Gastroesophageal sphincter (tissue), 3 donors: Measurements from ENCODE around the gene UGT1A10.
"Not testable (repeated sequence)": the region's sequence is repeated elsewhere in the genome, so short reads cannot be mapped to it uniquely, and the experiment has no call there.

Source experiments
- EP300 ChIP-seq: sonication (generic); formaldehyde crosslinking; IDR thresholded peaks from one replicate; pipeline ENCODE4 v1.6.1; 2017; ENCODE audit warnings: antibody characterized with exemption, mild to moderate bottlenecking
- POLR2A ChIP-seq, 2 donors: fragments of 450-650 bp; IDR thresholded peaks; one replicate each; pipeline ENCODE4 v1.6.1; 2017; ENCODE audit warnings: antibody characterized with exemption in 2 of 2, mild to moderate bottlenecking in 2 of 2, moderate library complexity in 1 of 2
- POLR2AphosphoS5 ChIP-seq: sonication (generic); formaldehyde crosslinking; IDR thresholded peaks from one replicate; pipeline ENCODE4 v1.6.1; 2017; ENCODE audit warnings: antibody characterized with exemption
- TF ChIP-seq, protein P1 (sequence below), 4 experiments: fragments of 200-600 bp in 2 of 4; fragments of 450-650 bp in 2 of 4; sonication (generic) in 1 of 4; IDR thresholded peaks; one replicate each; pipeline ENCODE4 v1.5.1; 2017 to 2019; ENCODE audit warnings: antibody characterized with exemption in 4 of 4, mild to moderate bottlenecking in 2 of 4, moderate library complexity in 2 of 4

GRCh38 chr2:233646033-233646432 lies 9.8 kb downstream of the UGT1A10 start:
- TF ChIP-seq, protein P1, sequence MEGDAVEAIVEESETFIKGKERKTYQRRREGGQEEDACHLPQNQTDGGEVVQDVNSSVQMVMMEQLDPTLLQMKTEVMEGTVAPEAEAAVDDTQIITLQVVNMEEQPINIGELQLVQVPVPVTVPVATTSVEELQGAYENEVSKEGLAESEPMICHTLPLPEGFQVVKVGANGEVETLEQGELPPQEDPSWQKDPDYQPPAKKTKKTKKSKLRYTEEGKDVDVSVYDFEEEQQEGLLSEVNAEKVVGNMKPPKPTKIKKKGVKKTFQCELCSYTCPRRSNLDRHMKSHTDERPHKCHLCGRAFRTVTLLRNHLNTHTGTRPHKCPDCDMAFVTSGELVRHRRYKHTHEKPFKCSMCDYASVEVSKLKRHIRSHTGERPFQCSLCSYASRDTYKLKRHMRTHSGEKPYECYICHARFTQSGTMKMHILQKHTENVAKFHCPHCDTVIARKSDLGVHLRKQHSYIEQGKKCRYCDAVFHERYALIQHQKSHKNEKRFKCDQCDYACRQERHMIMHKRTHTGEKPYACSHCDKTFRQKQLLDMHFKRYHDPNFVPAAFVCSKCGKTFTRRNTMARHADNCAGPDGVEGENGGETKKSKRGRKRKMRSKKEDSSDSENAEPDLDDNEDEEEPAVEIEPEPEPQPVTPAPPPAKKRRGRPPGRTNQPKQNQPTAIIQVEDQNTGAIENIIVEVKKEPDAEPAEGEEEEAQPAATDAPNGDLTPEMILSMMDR (IDR thresholded peaks at IDR 0.05): not testable (repeated sequence)
- TF ChIP-seq POLR2A (IDR thresholded peaks at IDR 0.05); EP300; POLR2AphosphoS5: not testable (repeated sequence)
